HFF-Myc (cell line): ENCODE results near the gene GLYATL1B.
"Not testable (repeated sequence)": the region's sequence is repeated elsewhere in the genome, so short reads cannot be mapped to it uniquely, and the experiment has no call there.

Source experiments
- DNase-seq: peaks from one replicate; pipeline ENCODE4 v3.0.0-alpha.2; 2011; ENCODE audit warnings: low read depth; ENCODE audit errors: extremely low read depth
- H3K4me3 ChIP-seq: replicated peaks from 2 replicates; pipeline ENCODE4 v1.5.1; 2011; ENCODE audit warnings: low read depth, mild to moderate bottlenecking, control low read depth, low read length
- TF ChIP-seq, protein P1 (sequence below): IDR thresholded peaks from 2 replicates; pipeline ENCODE4 v1.5.1; 2012; ENCODE audit warnings: mild to moderate bottlenecking, low read depth, low read length, control low read depth; ENCODE audit errors: missing control alignments

GLYATL1B gene

GRCh38 chr11:59088162-59088561 lies 2.1 kb downstream of the GLYATL1B start:
- TF ChIP-seq, protein P1, sequence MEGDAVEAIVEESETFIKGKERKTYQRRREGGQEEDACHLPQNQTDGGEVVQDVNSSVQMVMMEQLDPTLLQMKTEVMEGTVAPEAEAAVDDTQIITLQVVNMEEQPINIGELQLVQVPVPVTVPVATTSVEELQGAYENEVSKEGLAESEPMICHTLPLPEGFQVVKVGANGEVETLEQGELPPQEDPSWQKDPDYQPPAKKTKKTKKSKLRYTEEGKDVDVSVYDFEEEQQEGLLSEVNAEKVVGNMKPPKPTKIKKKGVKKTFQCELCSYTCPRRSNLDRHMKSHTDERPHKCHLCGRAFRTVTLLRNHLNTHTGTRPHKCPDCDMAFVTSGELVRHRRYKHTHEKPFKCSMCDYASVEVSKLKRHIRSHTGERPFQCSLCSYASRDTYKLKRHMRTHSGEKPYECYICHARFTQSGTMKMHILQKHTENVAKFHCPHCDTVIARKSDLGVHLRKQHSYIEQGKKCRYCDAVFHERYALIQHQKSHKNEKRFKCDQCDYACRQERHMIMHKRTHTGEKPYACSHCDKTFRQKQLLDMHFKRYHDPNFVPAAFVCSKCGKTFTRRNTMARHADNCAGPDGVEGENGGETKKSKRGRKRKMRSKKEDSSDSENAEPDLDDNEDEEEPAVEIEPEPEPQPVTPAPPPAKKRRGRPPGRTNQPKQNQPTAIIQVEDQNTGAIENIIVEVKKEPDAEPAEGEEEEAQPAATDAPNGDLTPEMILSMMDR = no peak
- no peak for DNase-seq
- no peak overlapping the region for H3K4me3 ChIP-seq

- not testable (repeated sequence) for DNase-seq, H3K4me3 ChIP-seq
Observed at GRCh38 chr11:59093576-59093975, 7.5 kb downstream of the GLYATL1B start.

GRCh38 chr11:59095225-59095624 lies 9.1 kb downstream of the GLYATL1B start:
- DNase-seq, H3K4me3 ChIP-seq: not testable (repeated sequence)

DNA sequence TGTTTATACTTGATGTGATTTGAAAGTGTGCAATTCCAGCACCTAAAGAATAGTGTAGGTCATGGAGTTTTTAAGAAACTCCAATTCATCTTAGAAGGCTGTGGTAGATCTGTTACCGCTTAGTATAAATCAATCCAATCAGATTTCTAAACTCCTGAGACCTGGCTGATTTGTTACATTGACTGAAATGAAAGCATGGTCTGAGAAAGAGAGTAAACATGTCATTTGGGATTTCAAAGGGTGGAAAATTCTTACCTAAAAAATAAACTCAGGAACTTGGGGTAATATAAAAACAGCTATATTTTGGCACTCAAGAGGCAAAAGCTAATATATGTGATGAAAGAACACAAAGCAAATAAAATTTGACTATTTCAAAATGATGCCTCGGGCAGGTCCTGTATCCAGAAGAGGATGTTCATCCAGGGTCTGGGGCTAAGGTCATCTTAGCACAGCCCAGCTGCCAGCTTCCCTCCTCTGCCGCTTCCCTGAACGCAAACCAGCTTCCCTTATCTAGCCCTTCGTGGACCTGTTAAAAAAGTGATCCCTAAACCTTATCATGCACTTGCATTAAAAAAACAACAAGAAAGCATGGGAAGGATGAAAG lies 10.0 kb downstream of the GLYATL1B start:
- not testable (repeated sequence) for H3K4me3 ChIP-seq, DNase-seq

- peak; percentile 7 for DNase-seq
- no peak overlapping the region for H3K4me3 ChIP-seq
Observed at GRCh38 chr11:59097113-59097708, 11.1 kb downstream of the GLYATL1B start.

GRCh38 chr11:59097938-59098337 lies 11.8 kb downstream of the GLYATL1B start:
- H3K4me3 ChIP-seq = not testable (repeated sequence)

More at GRCh38 chr11:59097113-59097708, 11.1 kb downstream of the GLYATL1B start:
- TF ChIP-seq, protein P1 = peak; percentile 71

GRCh38 chr11:59102259-59102765 lies 16.2 kb downstream of the GLYATL1B start:
- no peak overlapping the region for H3K4me3 ChIP-seq
- TF ChIP-seq, protein P1 = peak; percentile 9
- DNase-seq = no peak

More at GRCh38 chr11:59097938-59098337, 11.8 kb downstream of the GLYATL1B start:
- not testable (repeated sequence) for DNase-seq

- DNase-seq = peak; percentile 85
- TF ChIP-seq, protein P1 = no peak
- peak within 1 kb of the TSS; percentile 48 for H3K4me3 ChIP-seq
Observed at GRCh38 chr11:59106363-59107336, 20.5 kb downstream of the GLYATL1B start, which contains the start of gene FAM111B. Gene FAM111B, plus strand, starts transcription at chr11:59107237. Its CDS starts 2,389 bp downstream, at chr11:59109626.

DNA sequence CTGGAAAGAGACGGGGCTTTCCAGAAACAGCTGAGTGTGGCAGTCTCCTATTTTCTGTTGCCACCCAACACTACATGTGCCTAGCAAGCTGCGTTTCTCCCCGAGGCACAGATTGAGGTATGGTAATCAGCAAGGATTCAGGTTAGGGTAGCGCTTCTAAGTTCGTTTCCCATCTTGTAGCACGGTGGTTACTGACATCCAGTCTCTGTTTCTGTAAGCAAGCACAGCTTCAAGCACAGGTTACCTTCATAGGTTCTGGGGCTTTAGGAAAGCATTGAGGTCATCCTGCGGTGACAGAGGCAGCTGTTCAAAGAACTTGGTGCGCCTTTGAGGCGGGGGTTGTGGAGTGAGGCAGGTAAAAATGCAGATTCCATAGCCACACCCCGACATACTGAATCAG lies 21.6 kb downstream of the GLYATL1B start:
- peak overlapping the region; percentile 48 for H3K4me3 ChIP-seq
- not testable (repeated sequence) for DNase-seq
